IPS-NIHi11 (cell line): Measurements from ENCODE around the gene KLRF1.
"Not testable (repeated sequence)": the region's sequence is repeated elsewhere in the genome, so short reads cannot be mapped to it uniquely, and the experiment has no call there.

Experiments used
- DNase-seq: peaks from one replicate; pipeline ENCODE4 v3.0.0; 2012; ENCODE audit warnings: mixed read lengths, low spot score

The KLRF1 gene

DNA sequence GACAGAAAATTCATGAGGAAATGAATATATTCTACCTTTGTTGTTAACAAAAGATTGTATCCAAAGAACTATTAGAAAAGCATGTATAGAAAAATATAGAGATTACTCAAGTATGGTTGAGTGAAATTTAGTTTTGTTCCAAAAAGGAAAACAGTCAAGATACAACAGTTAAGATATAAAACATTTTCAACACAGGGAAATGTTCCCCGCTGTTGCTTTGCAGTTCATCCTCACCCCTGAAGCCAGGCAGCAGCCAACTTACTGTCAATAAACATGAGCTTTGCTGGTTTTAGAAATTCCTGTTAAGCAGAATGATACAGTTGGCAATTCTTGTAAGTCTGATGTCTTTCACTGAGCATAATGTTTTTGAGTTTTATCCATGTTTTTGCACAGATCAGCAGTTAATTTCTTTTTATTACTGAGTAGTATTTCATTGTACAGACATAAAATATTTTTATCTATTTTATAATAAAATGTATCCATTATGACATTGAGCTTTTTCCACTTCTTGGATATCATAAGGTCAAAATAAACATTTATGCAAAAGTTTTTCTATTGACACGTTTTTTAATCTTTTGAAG lies 43.1 kb downstream of the KLRF1 start:
- no peak for DNase-seq

DNA sequence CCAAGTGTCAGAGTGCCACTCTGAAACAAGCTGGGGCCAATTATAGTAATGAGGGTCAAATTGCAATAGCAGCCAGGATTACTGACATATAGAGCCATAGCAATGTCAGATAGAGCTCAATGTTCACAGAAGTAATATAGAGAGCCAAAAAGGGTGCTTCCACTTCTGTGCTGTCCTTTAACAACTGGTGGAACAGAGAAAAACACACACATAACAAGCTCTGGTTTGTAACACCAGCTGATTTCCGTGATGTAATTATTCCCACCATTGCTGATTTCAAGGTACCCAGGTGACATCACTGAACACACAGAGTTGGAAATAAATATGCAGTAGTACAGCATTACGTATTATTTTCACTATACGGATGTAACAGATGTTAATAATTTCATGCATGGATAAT lies 44.9 kb downstream of the KLRF1 start:
- no peak for DNase-seq

DNA sequence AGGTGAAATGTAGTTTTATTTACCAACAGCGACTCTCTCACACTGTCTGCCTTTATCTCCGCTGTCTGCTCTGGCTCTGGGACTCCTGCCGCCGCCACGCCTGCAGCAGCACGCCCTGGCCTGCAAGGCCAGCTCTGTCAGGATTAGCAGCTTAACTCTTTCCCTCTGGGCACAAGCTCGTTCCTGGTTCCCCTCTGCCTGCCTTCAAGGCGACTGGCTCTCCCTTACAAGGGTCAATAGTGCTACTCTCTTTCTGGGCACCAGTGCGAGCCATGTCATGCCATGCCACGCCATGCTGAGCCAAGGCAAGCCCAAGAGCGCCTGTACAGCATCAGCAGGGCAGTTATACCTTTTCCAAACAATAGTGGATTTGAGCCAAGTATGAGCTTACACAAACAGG lies 45.5 kb downstream of the KLRF1 start:
- no peak for DNase-seq

DNA sequence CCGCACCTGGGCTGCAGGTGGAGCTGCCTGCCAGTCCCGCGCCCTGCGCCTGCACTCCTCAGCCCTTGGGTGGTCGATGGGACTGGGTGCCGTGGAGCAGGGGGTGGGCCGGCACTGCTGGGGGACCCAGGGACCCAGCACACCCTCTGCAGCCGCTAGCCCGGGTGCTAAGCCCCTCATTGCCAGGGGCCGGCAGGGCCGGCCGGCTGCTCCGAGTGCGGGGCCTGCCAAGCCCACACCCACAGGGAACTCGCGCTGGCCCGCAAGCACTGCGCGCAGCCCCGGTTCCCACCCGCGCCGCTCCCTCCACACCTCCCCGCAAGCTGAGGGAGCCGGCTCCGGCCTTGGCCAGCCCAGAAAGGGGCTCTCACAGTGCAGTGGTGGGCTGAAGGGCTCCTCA lies 48.8 kb downstream of the KLRF1 start:
- not testable (repeated sequence) for DNase-seq

DNA sequence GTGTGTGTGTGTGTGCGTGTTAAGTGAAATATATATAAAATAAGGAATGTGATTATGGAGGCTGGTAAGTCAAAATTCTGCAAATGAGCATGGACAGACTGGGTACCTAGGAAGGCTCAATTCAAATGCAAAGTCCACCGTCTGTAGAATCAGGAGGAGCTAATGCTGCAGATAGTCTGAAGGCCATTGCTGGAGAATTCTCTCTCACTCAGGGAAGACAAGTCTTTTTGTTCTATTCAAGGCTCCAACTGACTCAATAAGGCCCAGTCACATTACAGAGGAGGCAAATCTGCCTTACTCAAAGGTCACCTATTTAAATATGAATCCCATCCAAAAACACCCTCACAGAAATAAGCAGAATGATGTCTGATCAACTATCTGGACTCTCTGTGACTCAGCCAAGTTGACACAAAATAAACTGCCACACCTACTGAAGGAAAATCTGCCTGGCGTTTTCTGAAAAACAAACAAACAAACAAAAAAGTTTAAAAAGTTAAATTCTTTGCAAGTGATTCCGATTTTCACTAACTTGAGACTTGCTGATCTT lies 53.3 kb downstream of the KLRF1 start:
- no peak for DNase-seq

DNA sequence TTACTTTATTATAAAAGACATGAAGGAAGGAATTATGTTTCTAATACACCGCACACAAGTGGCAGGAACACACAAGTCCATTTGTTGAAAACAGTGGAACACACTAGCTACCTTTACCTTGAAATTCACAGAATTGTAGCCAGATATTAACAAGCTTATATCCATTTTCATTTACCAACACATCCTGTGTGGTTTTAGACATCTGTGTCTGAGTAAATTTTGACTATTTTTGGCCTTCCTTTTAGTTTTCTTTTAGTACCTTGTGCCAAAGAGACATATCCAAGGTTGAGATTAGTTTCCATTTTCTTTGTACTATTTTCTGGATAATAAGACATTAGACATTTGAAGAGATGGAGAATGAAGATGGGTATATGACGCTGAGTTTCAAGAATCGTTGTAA lies 54.0 kb downstream of the KLRF1 start, which contains the start of gene KLRF2:
Gene KLRF2, plus strand, starts transcription at position 244 of the 400 bp plus-strand sequence. Its CDS starts 107 bp downstream, at position 351.
- DNase-seq, result no peak

DNA sequence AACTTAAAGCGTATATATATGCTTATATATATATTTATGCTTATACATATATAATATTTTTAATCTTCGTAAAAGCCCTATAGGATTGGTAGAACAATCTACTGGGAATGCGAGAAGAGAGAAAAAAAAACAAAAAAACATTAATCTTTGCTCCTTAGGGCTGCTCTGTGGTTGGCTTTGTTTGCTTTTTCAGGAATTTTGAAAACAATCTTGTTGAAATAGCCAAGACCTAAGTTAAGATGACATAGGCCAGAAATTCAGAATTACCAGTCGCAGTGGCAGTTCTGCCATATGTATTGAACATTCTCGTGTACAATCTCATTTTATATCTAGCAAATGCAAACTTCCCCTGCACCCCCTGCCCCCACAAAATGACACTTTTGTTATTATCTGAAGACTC lies 54.7 kb downstream of the KLRF1 start:
- DNase-seq, result no peak

DNA sequence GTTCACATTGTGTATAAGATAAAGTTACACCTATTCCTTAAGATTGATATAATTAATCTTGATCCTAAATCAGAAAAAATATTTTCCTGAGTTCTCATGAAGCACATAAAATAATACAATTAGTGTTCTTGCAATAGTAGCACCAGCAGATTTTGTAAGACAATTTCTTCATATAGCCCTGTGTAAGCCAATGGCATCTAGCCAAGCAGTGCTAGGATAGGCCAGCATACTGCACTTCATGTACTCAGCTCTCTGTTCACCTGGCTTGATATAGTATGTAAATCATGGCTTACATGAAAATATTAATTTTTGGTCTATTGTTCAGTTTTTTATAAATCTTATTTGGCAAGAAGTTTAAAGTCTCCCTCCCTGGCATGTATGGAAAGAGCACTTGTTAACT lies 55.9 kb downstream of the KLRF1 start:
- DNase-seq, result no peak

DNA sequence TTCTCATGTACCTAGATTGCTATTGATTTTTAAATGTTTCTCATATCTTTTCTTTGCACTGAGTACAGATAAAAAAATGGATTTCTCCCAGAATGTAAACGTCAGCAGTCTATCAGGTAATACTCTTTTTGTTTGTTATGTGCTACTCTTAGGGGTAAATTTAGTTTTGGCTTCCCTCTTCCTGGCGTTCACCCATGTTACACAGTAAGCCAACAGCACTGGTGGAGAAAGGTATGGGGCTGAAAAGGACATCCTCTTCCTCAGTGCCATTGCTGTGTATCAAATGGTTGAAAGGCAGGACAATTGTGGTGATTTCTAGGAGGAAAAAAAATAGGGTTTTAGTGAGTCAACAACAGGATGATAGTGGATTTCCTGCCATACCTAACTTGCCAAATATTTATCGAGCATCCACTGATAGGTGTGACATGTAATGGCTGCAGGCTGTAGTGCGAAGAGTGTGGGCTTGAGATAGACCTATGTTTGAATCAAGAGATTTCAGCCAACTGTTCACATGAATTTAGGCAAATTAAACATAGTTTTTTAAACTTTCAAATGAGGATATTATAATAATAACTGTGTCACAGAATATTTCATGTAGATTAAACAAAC lies 61.5 kb downstream of the KLRF1 start:
- no peak for DNase-seq
